GM23338 (cell line): ENCODE results near the gene TRAF7. TPM values are rescaled to one million over a fixed set of nuclear protein-coding genes. Genes with fewer than 3 reads are reported as not detected.
"Not testable (repeated sequence)": the region's sequence is repeated elsewhere in the genome, so short reads cannot be mapped to it uniquely, and the experiment has no call there.

Source experiments
- ATAC-seq: fragments of 200-7000 bp; cut with Tn5 transposase; 3 replicates; pipeline ENCODE4 v1.9.1; 2020
- DNase-seq: peaks from one replicate; pipeline ENCODE4 v3.0.0-alpha.2; 2015; ENCODE audit warnings: low spot score
- H2AFZ ChIP-seq: fragments of 200-600 bp; sonication (generic); 2 replicates; pipeline ENCODE4 v1.8.0; 2016; ENCODE audit warnings: antibody characterized with exemption, mild to moderate bottlenecking, moderate library complexity
- H3F3A ChIP-seq: fragments of 200-600 bp; sonication (generic); replicated peaks from 2 replicates; pipeline ENCODE4 v1.8.0; 2017; ENCODE audit warnings: antibody characterized with exemption, mixed run types, low read depth
- H3K27ac ChIP-seq: fragments of 200-600 bp; sonication (generic); 2 replicates; pipeline ENCODE4 v1.6.1; 2016; ENCODE audit warnings: low read depth
- H3K27me3 ChIP-seq: fragments of 200-600 bp; sonication (generic); 2 replicates; pipeline ENCODE4 v1.8.0; 2016; ENCODE audit warnings: mild to moderate bottlenecking, mixed run types, moderate library complexity; ENCODE audit not compliant: insufficient read depth
- H3K36me3 ChIP-seq: fragments of 200-600 bp; sonication (generic); 2 replicates; pipeline ENCODE4 v1.8.0; 2016; ENCODE audit warnings: mild to moderate bottlenecking; ENCODE audit not compliant: insufficient read depth
- H3K4me1 ChIP-seq: fragments of 200-600 bp; sonication (generic); 2 replicates; pipeline ENCODE4 v1.8.0; 2016; ENCODE audit warnings: mild to moderate bottlenecking, moderate library complexity; ENCODE audit not compliant: insufficient read depth
- H3K4me2 ChIP-seq: fragments of 200-600 bp; sonication (generic); 2 replicates; pipeline ENCODE4 v1.7.1; 2017; ENCODE audit warnings: mixed run types
- H3K4me3 ChIP-seq: fragments of 200-600 bp; sonication (generic); 2 replicates; pipeline ENCODE4 v1.6.1; 2016; ENCODE audit warnings: mixed run types
- H3K79me2 ChIP-seq: fragments of 200-600 bp; sonication (generic); replicated peaks from 2 replicates; pipeline ENCODE4 v1.8.0; 2017; ENCODE audit warnings: mild to moderate bottlenecking; ENCODE audit not compliant: insufficient read depth
- H3K9me2 ChIP-seq: fragments of 200-600 bp; sonication (generic); 2 replicates; pipeline ENCODE4 v1.8.0; 2017; ENCODE audit not compliant: insufficient read depth
- H4K20me1 ChIP-seq: fragments of 200-600 bp; sonication (generic); replicated peaks from 2 replicates; pipeline ENCODE4 v1.8.0; 2017; ENCODE audit warnings: mild to moderate bottlenecking; ENCODE audit not compliant: insufficient read depth
- H3K27ac Mint-ChIP-seq: 2 replicates; pipeline ENCODE4 v1.8.0; 2020; ENCODE audit warnings: inconsistent platforms, mild to moderate bottlenecking, moderate library complexity, mixed read lengths
- H3K27me3 Mint-ChIP-seq: 3 replicates; pipeline ENCODE4 v1.8.0; 2022; ENCODE audit warnings: low read depth, mild to moderate bottlenecking, moderate library complexity, mixed read lengths, inconsistent platforms; ENCODE audit not compliant: insufficient read depth, poor library complexity
- H3K36me3 Mint-ChIP-seq: 3 replicates; pipeline ENCODE4 v1.8.0; 2021; ENCODE audit warnings: low read depth, mild to moderate bottlenecking, inconsistent platforms, moderate library complexity, mixed read lengths
- H3K4me1 Mint-ChIP-seq: 3 replicates; pipeline ENCODE4 v1.8.0; 2020; ENCODE audit warnings: mild to moderate bottlenecking, inconsistent platforms, mixed read lengths
- H3K4me3 Mint-ChIP-seq: 3 replicates; pipeline ENCODE4 v1.8.0; 2021; ENCODE audit warnings: moderate library complexity, mild to moderate bottlenecking, inconsistent platforms, mixed read lengths
- H3K9me3 Mint-ChIP-seq: 3 replicates; pipeline ENCODE4 v1.8.0; 2020; ENCODE audit warnings: moderate library complexity, mild to moderate bottlenecking, inconsistent platforms, mixed read lengths
- polyA plus RNA-seq: library from polyadenylated mRNA; unstranded; fragments of >200 nt; fragmentation: Nextera tagmentation; extraction: Ambion mirVana; gene quantifications from 2 replicates; pipeline ENCODE4 v1.2.1, GENCODE V29; 2016
- total RNA-seq: library from RNA; depleted of rRNA; stranded (reverse); fragments of >200 nt; shearing (Covaris generic); gene quantifications from 2 replicates; pipeline ENCODE4 v1.2.3, GENCODE V29; 2014

Gene TRAF7
- total and polyA plus RNA-seq, 2 experiments from 2014 or later: 36.4 to 133 TPM

- H3K4me3 Mint-ChIP-seq, H2AFZ ChIP-seq: not testable (repeated sequence)
These were observed 49.4 kb upstream of the TRAF7 start for GRCh38 chr16:2106211-2106610.

GRCh38 chr16:2107121-2107790 lies 48.3 kb upstream of the TRAF7 start:
- H3K9me2 ChIP-seq, H3K4me1 ChIP-seq, H3K27ac ChIP-seq, H2AFZ ChIP-seq, H4K20me1 ChIP-seq, H3K4me1 Mint-ChIP-seq, H3K27me3 ChIP-seq, H3K4me3 ChIP-seq, H3K36me3 ChIP-seq, H3K4me2 ChIP-seq, ATAC-seq, DNase-seq, H3F3A ChIP-seq, H3K4me3 Mint-ChIP-seq, H3K9me3 Mint-ChIP-seq, H3K27me3 Mint-ChIP-seq, H3K79me2 ChIP-seq, H3K27ac Mint-ChIP-seq: not testable (repeated sequence)
- peaks cover 11% of the 10 kb centered on the region for H3K36me3 Mint-ChIP-seq

More at GRCh38 chr16:2106211-2106610, 49.4 kb upstream of the TRAF7 start:
- ATAC-seq, H3K27me3 ChIP-seq, H3K27ac ChIP-seq, DNase-seq, H3K4me2 ChIP-seq, H4K20me1 ChIP-seq, H3K4me1 Mint-ChIP-seq, H3K27ac Mint-ChIP-seq, H3K4me1 ChIP-seq, H3K27me3 Mint-ChIP-seq, H3K4me3 ChIP-seq, H3K9me3 Mint-ChIP-seq, H3K36me3 ChIP-seq, H3K79me2 ChIP-seq, H3F3A ChIP-seq, H3K9me2 ChIP-seq: not testable (repeated sequence)
- peaks cover 15% of the 10 kb centered on the region for H3K36me3 Mint-ChIP-seq

GRCh38 chr16:2107791-2108125 lies 47.8 kb upstream of the TRAF7 start:
- not testable (repeated sequence) for H3K27me3 ChIP-seq, ATAC-seq, H3K9me3 Mint-ChIP-seq, H3K79me2 ChIP-seq, H3K4me1 ChIP-seq, H3K4me1 Mint-ChIP-seq, H3K27ac Mint-ChIP-seq, DNase-seq, H3K36me3 ChIP-seq, H3K27me3 Mint-ChIP-seq, H3K27ac ChIP-seq, H2AFZ ChIP-seq, H4K20me1 ChIP-seq, H3K9me2 ChIP-seq, H3F3A ChIP-seq, H3K4me3 Mint-ChIP-seq, H3K4me3 ChIP-seq, H3K4me2 ChIP-seq
- peaks cover 11% of the 10 kb centered on the region for H3K36me3 Mint-ChIP-seq

- not testable (repeated sequence) for H3F3A ChIP-seq, DNase-seq, ATAC-seq
These were observed 46.9 kb upstream of the TRAF7 start for GRCh38 chr16:2108446-2109270.

DNA sequence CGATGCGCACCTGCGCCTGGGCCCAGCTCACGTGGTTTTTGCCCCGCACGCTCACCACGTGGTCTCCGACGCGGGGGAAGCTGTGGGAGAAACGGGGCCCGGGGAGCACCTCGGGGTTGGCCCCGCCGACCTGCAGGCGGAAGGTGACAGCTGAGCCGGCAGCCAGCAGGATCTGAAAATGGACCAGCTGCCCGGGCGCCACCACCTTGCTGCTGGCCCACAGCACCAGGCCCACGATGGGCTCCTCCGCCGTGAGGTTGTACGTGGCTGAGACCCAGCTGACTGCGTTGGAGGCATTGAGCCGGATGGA lies 46.4 kb upstream of the TRAF7 start:
- H2AFZ ChIP-seq, DNase-seq, H3K27ac Mint-ChIP-seq, H3K4me1 Mint-ChIP-seq, H3K9me2 ChIP-seq, H3K36me3 ChIP-seq, H3F3A ChIP-seq, H3K4me3 Mint-ChIP-seq, H3K79me2 ChIP-seq, H3K27me3 ChIP-seq, ATAC-seq, H3K4me2 ChIP-seq, H3K27ac ChIP-seq, H3K4me1 ChIP-seq, H4K20me1 ChIP-seq, H3K4me3 ChIP-seq, H3K9me3 Mint-ChIP-seq, H3K27me3 Mint-ChIP-seq: not testable (repeated sequence)
- H3K36me3 Mint-ChIP-seq: peaks cover 11% of the 10 kb centered on the region

More at GRCh38 chr16:2108446-2109270, 46.9 kb upstream of the TRAF7 start:
- peaks cover 11% of the 10 kb centered on the region for H3K36me3 Mint-ChIP-seq
- H3K4me3 ChIP-seq, H3K4me3 Mint-ChIP-seq, H3K9me3 Mint-ChIP-seq, H3K36me3 ChIP-seq, H4K20me1 ChIP-seq, H3K9me2 ChIP-seq, H2AFZ ChIP-seq, H3K4me1 ChIP-seq, H3K27ac Mint-ChIP-seq, H3K27ac ChIP-seq, H3K79me2 ChIP-seq, H3K27me3 Mint-ChIP-seq, H3K4me1 Mint-ChIP-seq, H3K4me2 ChIP-seq, H3K27me3 ChIP-seq: not testable (repeated sequence)

- H3K79me2 ChIP-seq: not testable (repeated sequence)
These were observed 45.7 kb upstream of the TRAF7 start for GRCh38 chr16:2109872-2110271.

More at GRCh38 chr16:2109872-2110271, 45.7 kb upstream of the TRAF7 start:
- not testable (repeated sequence) for H3K27me3 ChIP-seq, H3K4me1 ChIP-seq, H4K20me1 ChIP-seq, H3K27me3 Mint-ChIP-seq, H3K36me3 ChIP-seq, H3K4me3 ChIP-seq, H3K4me1 Mint-ChIP-seq, H3K9me2 ChIP-seq, DNase-seq, H3K9me3 Mint-ChIP-seq, H3K27ac Mint-ChIP-seq, H3K27ac ChIP-seq, H3K4me3 Mint-ChIP-seq, ATAC-seq, H3F3A ChIP-seq, H3K4me2 ChIP-seq, H2AFZ ChIP-seq
- peaks cover 11% of the 10 kb centered on the region for H3K36me3 Mint-ChIP-seq
